ENCODE measurements around the gene AGAP1.
"Not testable (repeated sequence)": the region's sequence is repeated elsewhere in the genome, so short reads cannot be mapped to it uniquely, and the experiment has no call there.

Gene AGAP1

DNA sequence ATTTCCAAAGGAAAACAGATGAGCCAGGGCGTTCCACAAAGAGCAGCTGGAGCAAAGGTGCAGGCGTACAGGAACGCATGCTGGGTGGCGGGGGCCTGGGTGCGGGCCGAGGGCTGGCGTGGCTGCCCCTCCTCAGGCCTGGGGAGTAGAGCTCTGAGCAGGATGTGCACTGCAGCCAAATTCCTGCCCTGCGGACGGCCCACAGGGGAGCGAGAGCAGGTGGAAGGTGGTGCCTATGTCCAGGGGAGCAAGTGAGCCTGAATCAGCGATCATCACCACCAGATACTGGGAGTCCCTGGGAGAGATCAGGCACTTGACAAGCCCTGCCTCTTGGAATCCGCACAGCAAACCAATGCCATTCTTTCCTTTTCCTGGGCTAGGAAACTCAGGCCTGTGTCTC is 568.1 kb downstream of the AGAP1 start:
- no peaks in the 10 kb centered on the region for H3K4me1 Mint-ChIP-seq
- H3K4me3 Mint-ChIP-seq: no peak overlapping the region
- no peak overlapping the region for H3K27ac Mint-ChIP-seq (ENCODE audit: low read depth)
- no peaks in the 10 kb centered on the region for H3K27me3 Mint-ChIP-seq
- H3K36me3 Mint-ChIP-seq (ENCODE audit: insufficient read depth): peaks cover 3% of the 10 kb centered on the region
- DNase-seq (ENCODE audit: low spot score in 2 of 2) (no peak), ATAC-seq (replicated peaks; ENCODE audit: extremely low read depth, poor library complexity, severe bottlenecking) (no peak)
- H3K9me3 Mint-ChIP-seq: peaks cover 5% of the 10 kb centered on the region

DNA sequence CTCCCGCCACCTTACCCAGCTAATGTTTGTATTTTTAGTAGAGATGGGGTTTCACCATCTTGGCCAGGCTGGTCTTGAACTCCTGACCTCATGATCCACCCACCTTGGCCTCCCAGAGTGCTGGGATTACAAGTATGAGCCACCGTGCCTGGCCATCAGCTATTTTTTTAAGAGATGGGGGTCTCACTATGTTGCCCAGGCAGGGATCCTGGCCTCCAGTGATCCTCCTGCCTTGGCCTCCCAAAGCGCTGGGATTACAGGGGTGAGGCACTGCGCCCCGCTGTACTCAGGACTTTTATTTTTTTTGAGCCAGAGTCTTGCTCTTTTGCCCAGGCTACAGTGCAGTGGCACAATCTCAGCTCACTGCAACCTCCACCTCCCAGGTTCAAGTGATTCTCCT is 569.0 kb downstream of the AGAP1 start:
- H3K36me3 Mint-ChIP-seq (ENCODE audit: insufficient read depth); H3K27me3 Mint-ChIP-seq; H3K9me3 Mint-ChIP-seq; H3K27ac Mint-ChIP-seq (ENCODE audit: low read depth); DNase-seq (ENCODE audit: low spot score in 2 of 2); H3K4me1 Mint-ChIP-seq; H3K4me3 Mint-ChIP-seq; ATAC-seq (replicated peaks; ENCODE audit: extremely low read depth, poor library complexity, severe bottlenecking): not testable (repeated sequence)

DNA sequence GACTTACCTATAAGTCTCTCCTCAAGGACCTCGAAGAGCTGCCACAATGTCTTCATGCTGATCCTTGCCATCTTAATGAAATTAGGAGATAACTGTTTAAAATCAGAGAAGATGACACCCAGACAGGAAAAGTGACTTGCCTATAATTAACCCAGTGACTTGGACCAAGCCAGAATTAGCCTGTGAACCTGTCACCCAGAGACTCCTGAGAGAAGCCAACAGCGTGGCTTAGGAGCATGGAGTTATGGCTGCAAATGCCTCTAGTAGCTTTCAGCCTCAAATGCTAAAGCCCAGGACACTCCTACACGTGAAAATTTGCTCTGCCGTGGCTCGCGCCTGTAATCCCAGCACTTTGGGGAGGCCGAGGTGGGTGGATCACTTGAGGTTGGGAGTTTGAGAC is 570.2 kb downstream of the AGAP1 start:
- no peaks in the 10 kb centered on the region for H3K4me1 Mint-ChIP-seq
- H3K27ac Mint-ChIP-seq (ENCODE audit: low read depth): no peak overlapping the region
- ATAC-seq (replicated peaks; ENCODE audit: extremely low read depth, poor library complexity, severe bottlenecking): no peak

DNA sequence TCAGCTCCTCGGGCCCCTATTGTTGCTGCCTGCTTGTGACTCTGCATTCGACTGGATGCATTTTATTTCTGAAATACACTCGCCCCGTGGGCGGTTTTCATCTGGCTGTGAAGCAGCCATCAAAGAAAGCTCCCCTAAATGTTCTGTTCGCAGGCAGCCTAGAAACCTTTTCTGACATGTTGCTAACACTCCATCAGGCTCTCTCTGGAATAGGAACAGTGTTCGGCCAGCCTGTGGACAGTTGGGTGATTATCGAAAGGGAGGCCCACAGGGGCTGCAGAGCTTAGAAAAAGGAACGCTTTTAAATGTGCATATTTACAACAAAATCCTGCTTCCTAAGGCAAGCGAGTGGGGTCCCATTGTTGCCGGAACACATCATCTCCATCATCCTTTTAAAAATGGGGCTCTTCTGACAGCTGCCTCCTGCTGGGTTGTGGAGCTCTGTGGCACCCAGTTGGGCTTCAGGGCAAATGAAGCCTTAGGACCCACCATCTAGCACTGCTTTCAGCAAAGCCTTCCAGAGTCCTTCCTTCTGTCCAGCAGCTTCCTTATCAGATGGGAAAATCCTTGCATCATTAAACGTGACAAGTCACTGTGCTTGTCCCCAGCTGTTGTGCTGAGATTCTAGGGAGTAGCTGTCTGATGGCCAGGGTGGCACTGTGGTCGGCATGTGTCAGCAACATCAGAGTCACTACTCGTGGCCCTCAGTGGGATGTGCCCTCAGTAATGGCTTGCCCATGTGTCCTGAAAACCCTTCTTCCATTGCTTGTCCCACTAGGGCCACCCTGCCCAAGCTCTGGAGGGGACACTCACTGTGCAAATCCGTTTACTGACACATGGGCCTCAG is 571.7 kb downstream of the AGAP1 start:
- Mint-ChIP-seq H3K4me3 (no peak overlapping the region), H3K9me3 (no peaks in the 10 kb centered on the region), H3K27me3 (no peaks in the 10 kb centered on the region), H3K27ac (ENCODE audit: low read depth) (no peak overlapping the region), H3K4me1 (no peaks in the 10 kb centered on the region), H3K36me3 (ENCODE audit: insufficient read depth) (peaks cover 3% of the 10 kb centered on the region)
- DNase-seq (ENCODE audit: low spot score in 2 of 2) (no peak), ATAC-seq (replicated peaks; ENCODE audit: extremely low read depth, poor library complexity, severe bottlenecking) (no peak)

More for the DNA sequence above, 570.2 kb downstream of the AGAP1 start:
- H3K9me3 Mint-ChIP-seq: no peaks in the 10 kb centered on the region
- peaks cover 3% of the 10 kb centered on the region for H3K36me3 Mint-ChIP-seq (ENCODE audit: insufficient read depth)
- DNase-seq (ENCODE audit: low spot score in 2 of 2): no peak
- H3K27me3 Mint-ChIP-seq: no peaks in the 10 kb centered on the region
- no peak overlapping the region for H3K4me3 Mint-ChIP-seq

DNA sequence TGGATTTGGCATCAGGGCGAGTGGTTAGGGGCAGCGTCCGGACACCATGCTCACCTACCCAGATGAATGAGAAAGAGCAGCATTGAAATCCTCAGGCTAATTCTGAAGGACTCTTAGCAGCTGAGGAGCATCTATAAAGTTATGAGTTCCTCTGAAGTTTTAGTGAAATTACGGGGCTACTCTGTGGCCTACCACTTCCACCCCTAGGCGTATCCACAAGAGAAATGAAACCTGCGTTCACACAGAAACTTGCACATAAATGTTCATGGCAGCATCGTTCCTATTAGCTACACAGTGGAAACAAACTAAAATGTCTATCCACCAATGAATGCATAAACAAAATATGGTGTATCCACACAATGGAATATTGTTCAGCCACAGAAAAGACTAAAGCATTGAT is 576.4 kb downstream of the AGAP1 start:
- Mint-ChIP-seq H3K4me3 (no peak overlapping the region), H3K27ac (ENCODE audit: low read depth) (no peak overlapping the region), H3K27me3 (no peaks in the 10 kb centered on the region), H3K9me3 (no peaks in the 10 kb centered on the region), H3K36me3 (ENCODE audit: insufficient read depth) (no peaks in the 10 kb centered on the region), H3K4me1 (no peaks in the 10 kb centered on the region)
- DNase-seq (ENCODE audit: low spot score in 2 of 2) (no peak), ATAC-seq (replicated peaks; ENCODE audit: extremely low read depth, poor library complexity, severe bottlenecking) (no peak)

DNA sequence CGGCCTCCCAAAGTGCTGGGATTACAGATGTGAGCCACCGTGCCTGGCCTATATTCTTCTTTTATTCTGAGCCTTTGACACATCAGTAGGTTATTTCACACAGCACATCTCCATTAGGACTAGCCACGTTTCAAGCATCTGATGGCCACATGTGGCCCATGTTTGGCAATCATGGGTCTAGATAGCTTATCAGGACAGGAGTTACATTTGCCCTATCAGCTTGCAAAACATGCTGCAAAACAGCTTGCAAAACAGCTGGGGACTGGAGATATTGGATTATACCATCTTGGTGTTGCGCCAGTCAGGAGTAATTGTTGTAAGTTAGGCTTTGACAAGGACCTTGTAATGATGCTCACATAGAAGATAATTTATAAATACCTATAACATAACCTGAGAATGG is 579.4 kb downstream of the AGAP1 start:
- Mint-ChIP-seq H3K27me3 (no peaks in the 10 kb centered on the region), H3K36me3 (ENCODE audit: insufficient read depth) (no peaks in the 10 kb centered on the region)

DNA sequence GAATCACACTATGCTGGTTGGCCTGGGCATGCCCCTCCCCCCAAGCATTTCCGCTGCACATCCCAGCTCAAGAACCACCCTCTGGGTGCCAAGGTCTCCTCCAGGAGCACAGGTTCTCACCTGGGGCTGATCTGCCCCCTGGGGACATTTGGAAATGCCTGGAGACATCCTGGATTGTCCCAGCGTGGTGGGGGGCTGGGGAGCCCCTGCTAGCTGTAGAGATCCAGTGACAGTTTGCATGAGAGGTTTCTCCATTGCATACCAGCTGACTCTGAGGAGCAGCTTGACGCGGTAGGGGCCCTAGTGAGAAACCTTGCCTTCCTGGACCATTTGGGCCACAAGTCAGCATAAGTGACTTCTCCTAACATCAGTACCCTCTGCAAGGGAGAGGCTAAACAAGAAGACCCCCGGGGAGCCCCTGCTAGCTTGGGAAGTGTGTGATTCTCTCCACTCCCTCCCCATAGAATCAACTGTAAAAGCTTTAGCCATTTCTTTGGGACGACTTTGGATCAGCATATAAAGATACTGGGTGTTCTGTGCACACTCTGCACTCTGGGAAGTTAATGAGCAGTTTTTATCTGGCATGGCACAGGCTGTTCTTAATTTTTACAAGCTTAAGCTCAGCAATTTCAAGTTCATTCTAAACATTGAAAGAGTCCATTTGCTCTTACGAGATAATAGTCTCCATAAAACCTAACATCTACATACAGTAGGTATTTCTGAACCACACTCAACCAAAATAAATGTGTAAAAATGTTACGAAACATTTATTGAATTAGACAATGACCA is 580.2 kb downstream of the AGAP1 start:
- no peak overlapping the region for H3K4me3 Mint-ChIP-seq
- DNase-seq (ENCODE audit: low spot score in 2 of 2) (no peak), ATAC-seq (replicated peaks; ENCODE audit: extremely low read depth, poor library complexity, severe bottlenecking) (no peak)
- H3K4me1 Mint-ChIP-seq: no peaks in the 10 kb centered on the region
- no peaks in the 10 kb centered on the region for H3K36me3 Mint-ChIP-seq (ENCODE audit: insufficient read depth)
- no peak overlapping the region for H3K27ac Mint-ChIP-seq (ENCODE audit: low read depth)
- no peaks in the 10 kb centered on the region for H3K9me3 Mint-ChIP-seq
- H3K27me3 Mint-ChIP-seq: no peaks in the 10 kb centered on the region

More for the DNA sequence above, 579.4 kb downstream of the AGAP1 start:
- DNase-seq (ENCODE audit: low spot score in 2 of 2) (no peak), ATAC-seq (replicated peaks; ENCODE audit: extremely low read depth, poor library complexity, severe bottlenecking) (no peak)
- Mint-ChIP-seq H3K4me1 (no peaks in the 10 kb centered on the region), H3K4me3 (no peak overlapping the region), H3K27ac (ENCODE audit: low read depth) (no peak overlapping the region), H3K9me3 (no peaks in the 10 kb centered on the region)

DNA sequence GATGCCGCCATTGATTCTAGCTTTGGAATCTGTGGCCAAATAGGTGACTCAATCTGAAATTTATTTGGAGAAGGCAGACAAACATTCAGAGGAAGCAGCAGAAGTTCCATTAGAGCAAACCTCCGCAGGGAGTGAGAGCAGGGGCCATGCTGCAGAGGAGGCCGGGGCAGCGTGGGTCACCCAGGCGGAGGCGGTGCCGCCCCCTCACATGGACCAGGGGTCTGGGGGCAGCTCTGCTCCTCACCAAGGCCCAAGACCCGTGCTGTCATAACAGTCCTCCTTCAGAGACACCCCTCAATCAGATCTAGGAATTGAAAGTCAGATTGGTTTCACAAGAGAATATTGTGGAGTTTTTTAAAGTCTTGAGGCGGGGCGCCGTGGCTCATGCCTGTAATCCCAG is 582.0 kb downstream of the AGAP1 start:
- ATAC-seq (replicated peaks; ENCODE audit: extremely low read depth, poor library complexity, severe bottlenecking) (no peak), DNase-seq (ENCODE audit: low spot score in 2 of 2) (no peak)
- Mint-ChIP-seq H3K4me3 (no peak overlapping the region), H3K9me3 (no peaks in the 10 kb centered on the region), H3K27me3 (no peaks in the 10 kb centered on the region), H3K27ac (ENCODE audit: low read depth) (no peak overlapping the region), H3K36me3 (ENCODE audit: insufficient read depth) (no peaks in the 10 kb centered on the region), H3K4me1 (no peaks in the 10 kb centered on the region)

DNA sequence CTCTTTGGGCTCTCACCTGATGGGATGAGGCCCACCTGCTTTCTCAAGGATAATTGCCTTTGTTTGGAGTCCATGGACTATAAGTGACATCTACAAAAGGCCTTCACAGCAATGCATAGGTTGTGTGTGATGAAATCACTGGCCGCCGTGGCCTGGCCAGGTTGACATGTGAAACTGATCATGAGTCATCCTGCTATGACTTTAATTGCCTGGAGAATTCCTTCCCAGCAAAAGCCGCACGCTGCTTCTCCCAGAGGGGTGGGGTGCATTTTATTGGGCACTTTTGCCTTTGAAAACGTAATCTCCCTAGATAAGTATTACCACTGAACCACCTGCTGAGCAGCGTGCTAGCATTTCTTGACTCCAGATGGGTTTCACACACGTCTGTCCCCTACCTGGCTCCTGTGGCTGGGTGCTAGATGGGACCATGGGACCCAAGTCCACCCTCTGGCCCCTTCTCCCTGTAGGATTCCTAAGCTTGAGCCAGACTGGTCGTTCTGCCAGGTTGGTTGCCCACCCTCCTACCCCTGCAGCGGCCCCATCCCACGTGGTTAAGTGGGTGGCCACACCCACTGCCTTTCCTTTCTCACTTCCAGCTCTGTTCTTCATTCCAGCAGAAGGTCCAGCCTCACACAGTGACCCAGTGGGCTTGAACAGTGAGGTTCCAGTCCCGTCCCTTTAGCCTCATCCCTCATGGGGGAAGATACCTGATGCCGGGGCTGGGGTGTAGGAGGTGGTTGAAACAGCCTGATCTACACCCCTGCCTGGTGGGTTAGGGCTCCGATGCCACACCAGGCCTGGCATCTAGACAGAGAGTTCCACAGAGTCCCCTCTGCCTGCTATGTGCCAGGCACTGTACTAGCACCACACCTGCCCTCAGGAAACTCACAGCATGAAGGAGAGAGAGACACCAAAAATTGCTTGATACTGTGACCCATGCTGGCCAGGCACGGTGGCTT is 584.7 kb downstream of the AGAP1 start:
- DNase-seq (ENCODE audit: low spot score in 2 of 2): no peak
- ATAC-seq (replicated peaks; ENCODE audit: extremely low read depth, poor library complexity, severe bottlenecking): no peak

DNA sequence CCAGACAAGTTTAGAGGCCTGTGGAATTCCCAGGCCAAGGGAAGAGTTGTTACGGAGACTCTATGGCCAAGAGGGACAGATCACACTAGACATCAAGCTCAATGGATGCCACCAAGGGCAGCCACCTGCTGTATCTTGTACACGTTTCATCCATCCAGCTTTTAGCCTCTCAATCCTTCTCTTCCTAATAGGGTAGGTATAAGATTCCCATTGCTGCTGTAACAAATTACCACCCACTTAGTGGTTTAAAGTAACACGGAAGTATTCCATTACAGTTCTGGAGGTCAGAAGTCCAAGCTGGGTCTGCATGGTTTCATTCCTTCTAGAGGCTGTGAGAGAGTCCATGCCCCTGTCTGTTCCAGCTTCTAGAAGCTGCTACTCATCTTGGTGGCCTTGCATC is 586.6 kb downstream of the AGAP1 start:
- Mint-ChIP-seq H3K36me3 (ENCODE audit: insufficient read depth) (peaks cover 2% of the 10 kb centered on the region), H3K4me1 (no peaks in the 10 kb centered on the region), H3K4me3 (no peak overlapping the region), H3K27me3 (no peaks in the 10 kb centered on the region), H3K9me3 (no peaks in the 10 kb centered on the region), H3K27ac (ENCODE audit: low read depth) (no peak overlapping the region)
- DNase-seq (ENCODE audit: low spot score in 2 of 2) (no peak), ATAC-seq (replicated peaks; ENCODE audit: extremely low read depth, poor library complexity, severe bottlenecking) (no peak)

More for the DNA sequence above, 584.7 kb downstream of the AGAP1 start:
- H3K27me3 Mint-ChIP-seq: no peaks in the 10 kb centered on the region
- no peak overlapping the region for H3K4me3 Mint-ChIP-seq
- H3K36me3 Mint-ChIP-seq (ENCODE audit: insufficient read depth): peaks cover 2% of the 10 kb centered on the region
- no peak overlapping the region for H3K27ac Mint-ChIP-seq (ENCODE audit: low read depth)
- H3K4me1 Mint-ChIP-seq: no peaks in the 10 kb centered on the region
- H3K9me3 Mint-ChIP-seq: no peaks in the 10 kb centered on the region

DNA sequence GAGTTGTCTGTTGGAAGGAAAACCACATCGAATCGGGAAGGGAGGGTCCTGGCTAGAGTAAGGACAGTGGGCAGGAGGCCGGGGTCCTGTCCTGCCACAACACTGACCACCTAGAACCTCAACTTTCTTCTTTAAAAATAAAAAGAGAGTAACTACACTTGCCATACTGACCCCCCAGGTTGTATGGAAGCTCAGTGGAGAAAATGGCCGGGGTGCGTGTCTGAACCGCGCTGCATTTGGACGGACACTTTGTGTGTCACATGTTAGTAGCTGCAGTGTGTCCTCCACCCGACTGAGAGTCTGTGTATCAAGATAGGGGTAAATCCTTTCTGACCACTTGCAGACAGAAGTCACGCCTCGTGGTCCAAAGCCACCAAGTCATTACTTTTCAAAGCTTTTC is 587.3 kb downstream of the AGAP1 start:
- ATAC-seq (replicated peaks; ENCODE audit: extremely low read depth, poor library complexity, severe bottlenecking) (no peak), DNase-seq (ENCODE audit: low spot score in 2 of 2) (no peak)
- Mint-ChIP-seq H3K36me3 (ENCODE audit: insufficient read depth) (peaks cover 2% of the 10 kb centered on the region), H3K27me3 (no peaks in the 10 kb centered on the region), H3K27ac (ENCODE audit: low read depth) (no peak overlapping the region), H3K4me3 (no peak overlapping the region), H3K4me1 (no peaks in the 10 kb centered on the region), H3K9me3 (no peaks in the 10 kb centered on the region)

DNA sequence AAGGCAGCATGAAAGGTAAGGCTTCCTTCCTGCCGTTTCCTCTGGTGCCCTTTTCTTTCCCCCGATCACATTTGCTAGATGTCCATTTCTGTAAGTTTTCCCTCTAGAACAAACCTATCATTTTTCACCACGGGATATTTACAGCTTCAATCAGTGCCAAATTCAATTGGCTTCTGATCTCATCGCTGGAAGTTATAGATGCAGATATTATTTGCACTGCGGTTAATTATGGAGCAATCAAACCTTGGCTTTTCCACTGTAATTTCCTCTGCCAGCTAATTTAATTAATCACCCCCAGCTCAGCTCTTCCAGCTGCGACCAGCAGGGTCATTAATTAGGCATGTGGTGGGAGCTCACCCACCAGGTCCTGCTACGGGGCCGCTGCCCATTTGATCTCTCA is 588.2 kb downstream of the AGAP1 start:
- H3K4me1 Mint-ChIP-seq: no peaks in the 10 kb centered on the region
- ATAC-seq (replicated peaks; ENCODE audit: extremely low read depth, poor library complexity, severe bottlenecking): no peak

More for the DNA sequence above, 588.2 kb downstream of the AGAP1 start:
- no peak overlapping the region for H3K4me3 Mint-ChIP-seq
- no peak for DNase-seq (ENCODE audit: low spot score in 2 of 2)
- no peaks in the 10 kb centered on the region for H3K9me3 Mint-ChIP-seq
- no peak overlapping the region for H3K27ac Mint-ChIP-seq (ENCODE audit: low read depth)
- peaks cover 2% of the 10 kb centered on the region for H3K36me3 Mint-ChIP-seq (ENCODE audit: insufficient read depth)
- H3K27me3 Mint-ChIP-seq: no peaks in the 10 kb centered on the region
